ENCODE data around the gene SFXN4. TPM values are rescaled to one million over a fixed set of nuclear protein-coding genes. Genes with fewer than 3 reads are reported as not detected.
"Not testable (repeated sequence)": the region's sequence is repeated elsewhere in the genome, so short reads cannot be mapped to it uniquely, and the experiment has no call there.

SFXN4 gene
- total RNA-seq, 2 experiments from 2014 or later = 27.8 to 46.4 TPM

- Histone ChIP-seq H3K36me3 (ENCODE audit: insufficient read depth, low read length) (peaks cover 43% of the 10 kb centered on the region), H3K79me2 (ENCODE audit: insufficient read depth, low read depth, low read length) (no peaks in the 10 kb centered on the region), H3K4me3 (ENCODE audit: low read depth, low read length, poor library complexity, severe bottlenecking) (no peak overlapping the region), H4K20me1 (ENCODE audit: insufficient read depth, low read length) (no peaks in the 10 kb centered on the region), H2AFZ (ENCODE audit: low read length) (no peak overlapping the region), H3K9me2 (ENCODE audit: insufficient read depth, low read length) (no peaks in the 10 kb centered on the region), H3K27ac (ENCODE audit: low read depth, low read length, poor library complexity, severe bottlenecking) (no peak overlapping the region), H3K4me1 (ENCODE audit: insufficient read depth, low read length, poor library complexity, severe bottlenecking) (peaks cover 3% of the 10 kb centered on the region), H3K4me2 (ENCODE audit: low read length) (no peak overlapping the region), H3K9me3 (ENCODE audit: low read length) (no peaks in the 10 kb centered on the region)
- CTCF ChIA-PET (ENCODE audit: unreplicated experiment) = no interaction called here
- POLR2A ChIA-PET = interaction anchor here (0.6 kb wide), 1 partner anchor 86 kb away, joined by 3 read pairs; no protein-coding TSS in a partner anchor
- TF ChIP-seq CTCF (conservative IDR thresholded peaks at IDR 0.05; ENCODE audit: low read length) = no peak
- no peak for TF ChIP-seq EZH2phosphoT487 (IDR thresholded peaks at IDR 0.05; ENCODE audit: borderline replicate concordance, low read depth, low read length)
- intact Hi-C loops (cut with micrococcal nuclease; ENCODE audit: unreplicated experiment) = loop anchor here (1.0 kb wide), 1 partner anchor 60 kb away; no protein-coding TSS in a partner anchor
- no TSS peak for BruUV-seq (replicated peaks)
- DNase-seq (ENCODE audit: low spot score) = no peak
Measured at GRCh38 chr10:119138346-119139306, 26.9 kb downstream of the SFXN4 start.

GRCh38 chr10:119137878-119138277 is 27.6 kb downstream of the SFXN4 start:
- H3K79me2 ChIP-seq (ENCODE audit: insufficient read depth, low read depth, low read length); H3K9me2 ChIP-seq (ENCODE audit: insufficient read depth, low read length); H4K20me1 ChIP-seq (ENCODE audit: insufficient read depth, low read length); H3K27ac ChIP-seq (ENCODE audit: low read depth, low read length, poor library complexity, severe bottlenecking); H3K4me1 ChIP-seq (ENCODE audit: insufficient read depth, low read length, poor library complexity, severe bottlenecking); intact Hi-C loops (cut with micrococcal nuclease; ENCODE audit: unreplicated experiment); CTCF ChIA-PET (ENCODE audit: unreplicated experiment); BruUV-seq (replicated peaks); H3K4me3 ChIP-seq (ENCODE audit: low read depth, low read length, poor library complexity, severe bottlenecking); H2AFZ ChIP-seq (ENCODE audit: low read length); DNase-seq (ENCODE audit: low spot score); H3K4me2 ChIP-seq (ENCODE audit: low read length); POLR2A ChIA-PET; H3K9me3 ChIP-seq (ENCODE audit: low read length): not testable (repeated sequence)
- peaks cover 51% of the 10 kb centered on the region for H3K36me3 ChIP-seq (ENCODE audit: insufficient read depth, low read length)
- TF ChIP-seq CTCF (conservative IDR thresholded peaks at IDR 0.05; ENCODE audit: low read length) = peak; percentile 30; the same call in 1 of the 2 replicates

GRCh38 chr10:119136084-119136483 is 29.4 kb downstream of the SFXN4 start:
- Histone ChIP-seq H4K20me1 (ENCODE audit: insufficient read depth, low read length) (no peaks in the 10 kb centered on the region), H2AFZ (ENCODE audit: low read length) (no peak overlapping the region), H3K79me2 (ENCODE audit: insufficient read depth, low read depth, low read length) (no peaks in the 10 kb centered on the region), H3K4me2 (ENCODE audit: low read length) (no peak overlapping the region), H3K4me3 (ENCODE audit: low read depth, low read length, poor library complexity, severe bottlenecking) (no peak overlapping the region), H3K36me3 (ENCODE audit: insufficient read depth, low read length) (peaks cover 50% of the 10 kb centered on the region), H3K27ac (ENCODE audit: low read depth, low read length, poor library complexity, severe bottlenecking) (no peak overlapping the region), H3K4me1 (ENCODE audit: insufficient read depth, low read length, poor library complexity, severe bottlenecking) (peaks cover 17% of the 10 kb centered on the region), H3K9me2 (ENCODE audit: insufficient read depth, low read length) (no peaks in the 10 kb centered on the region), H3K9me3 (ENCODE audit: low read length) (no peaks in the 10 kb centered on the region)
- no peak for DNase-seq (ENCODE audit: low spot score)
- ChIA-PET CTCF (ENCODE audit: unreplicated experiment) (interaction anchor here (0.6 kb wide), 1 partner anchor 23 kb away, joined by 3 read pairs; no protein-coding TSS in a partner anchor), POLR2A (interaction anchor here (0.6 to 0.8 kb wide), 2 partner anchors 31 to 106 kb away, joined by 3 to 4 read pairs; no protein-coding TSS in a partner anchor)
- intact Hi-C loops (cut with micrococcal nuclease; ENCODE audit: unreplicated experiment) = no loop called here
- no TSS peak for BruUV-seq (replicated peaks)
- no peak for TF ChIP-seq CTCF (conservative IDR thresholded peaks at IDR 0.05; ENCODE audit: low read length)
- TF ChIP-seq EZH2phosphoT487 (IDR thresholded peaks at IDR 0.05; ENCODE audit: borderline replicate concordance, low read depth, low read length) = no peak

Data from OCI-LY7 (cell line).